CD4-positive, CD25-positive, alpha-beta regulatory T cell (primary cell): ENCODE results near the gene CAMSAP1. TPM values are rescaled to one million over a fixed set of nuclear protein-coding genes. Genes with fewer than 3 reads are reported as not detected.

Experiments
- ATAC-seq, 2 donors: fragments of 150-1000 bp; cut with Tn5 transposase; one replicate each; pipeline ENCODE4 v1.10.0; 2021; ENCODE audit warnings: low read depth in 2 of 2, moderate number of reproducible peaks in 2 of 2, moderate library complexity in 1 of 2
- DNase-seq, 3 donors: peaks; one replicate each; pipeline versions ENCODE4 v3.0.0 to v3.0.0-alpha.2; 2012 to 2022; ENCODE audit warnings: mixed read lengths in 1 of 3
- H3K27ac ChIP-seq: one replicate; pipeline ENCODE4 v1.7.0; 2013; ENCODE audit warnings: mild to moderate bottlenecking, low read length; ENCODE audit not compliant: insufficient read depth, poor library complexity, severe bottlenecking
- H3K27me3 ChIP-seq: one replicate; pipeline ENCODE4 v1.7.0; 2013; ENCODE audit warnings: low read length; ENCODE audit not compliant: control insufficient read depth, insufficient read depth
- H3K36me3 ChIP-seq: one replicate; pipeline ENCODE4 v1.7.0; 2013; ENCODE audit warnings: mild to moderate bottlenecking, low read length, moderate library complexity; ENCODE audit not compliant: control insufficient read depth, insufficient read depth
- H3K4me1 ChIP-seq: 2 replicates; pipeline ENCODE4 v1.7.0; 2013; ENCODE audit warnings: mild to moderate bottlenecking, low read length; ENCODE audit not compliant: insufficient read depth, control insufficient read depth, poor library complexity, severe bottlenecking
- H3K4me3 ChIP-seq: one replicate; pipeline ENCODE4 v1.7.0; 2013; ENCODE audit warnings: low read depth, mild to moderate bottlenecking, low read length, moderate library complexity
- H3K9me3 ChIP-seq, 2 experiments: 1 replicate in 1 of 2; 2 replicates in 1 of 2; pipeline ENCODE4 v1.7.0; 2013; ENCODE audit warnings: low read length in 2 of 2, mild to moderate bottlenecking in 1 of 2, moderate library complexity in 1 of 2; ENCODE audit not compliant: control insufficient read depth in 2 of 2
- H3K27ac Mint-ChIP-seq, 3 donors: one replicate each; pipeline ENCODE4 v1.8.0; 2020 to 2022; ENCODE audit warnings: mild to moderate bottlenecking in 3 of 3, mixed read lengths in 3 of 3, moderate library complexity in 2 of 3
- H3K27me3 Mint-ChIP-seq: one replicate; pipeline ENCODE4 v1.8.0; 2022; ENCODE audit warnings: mild to moderate bottlenecking, mixed read lengths
- H3K36me3 Mint-ChIP-seq: one replicate; pipeline ENCODE4 v1.8.0; 2020; ENCODE audit warnings: mixed read lengths
- H3K4me1 Mint-ChIP-seq, 4 donors: one replicate each; pipeline ENCODE4 v1.8.0; 2020 to 2022; ENCODE audit warnings: mixed read lengths in 4 of 4, mild to moderate bottlenecking in 1 of 4
- H3K4me3 Mint-ChIP-seq, 4 donors: one replicate each; pipeline ENCODE4 v1.8.0; 2020 to 2022; ENCODE audit warnings: mild to moderate bottlenecking in 4 of 4, mixed read lengths in 4 of 4, moderate library complexity in 3 of 4
- H3K9me3 Mint-ChIP-seq, 7 donors: one replicate each; pipeline ENCODE4 v1.8.0; 2020 to 2022; ENCODE audit warnings: mixed read lengths in 7 of 7, mild to moderate bottlenecking in 3 of 7, moderate library complexity in 2 of 7
- polyA plus RNA-seq, 4 donors: library from polyadenylated mRNA; unstranded; fragments of 300-500 nt; fragmentation: Illumina TruSeq; gene quantifications; one replicate each; pipeline ENCODE4 v1.2.3, GENCODE V29; 2021
- total RNA-seq: library from RNA; stranded (reverse); gene quantifications from one replicate; pipeline ENCODE4 v1.2.3, GENCODE V29; 2022

The CAMSAP1 gene
- total and polyA plus RNA-seq, 5 donors from 2014 or later: 0.67 to 31.6 (median 2.0) TPM

DNA sequence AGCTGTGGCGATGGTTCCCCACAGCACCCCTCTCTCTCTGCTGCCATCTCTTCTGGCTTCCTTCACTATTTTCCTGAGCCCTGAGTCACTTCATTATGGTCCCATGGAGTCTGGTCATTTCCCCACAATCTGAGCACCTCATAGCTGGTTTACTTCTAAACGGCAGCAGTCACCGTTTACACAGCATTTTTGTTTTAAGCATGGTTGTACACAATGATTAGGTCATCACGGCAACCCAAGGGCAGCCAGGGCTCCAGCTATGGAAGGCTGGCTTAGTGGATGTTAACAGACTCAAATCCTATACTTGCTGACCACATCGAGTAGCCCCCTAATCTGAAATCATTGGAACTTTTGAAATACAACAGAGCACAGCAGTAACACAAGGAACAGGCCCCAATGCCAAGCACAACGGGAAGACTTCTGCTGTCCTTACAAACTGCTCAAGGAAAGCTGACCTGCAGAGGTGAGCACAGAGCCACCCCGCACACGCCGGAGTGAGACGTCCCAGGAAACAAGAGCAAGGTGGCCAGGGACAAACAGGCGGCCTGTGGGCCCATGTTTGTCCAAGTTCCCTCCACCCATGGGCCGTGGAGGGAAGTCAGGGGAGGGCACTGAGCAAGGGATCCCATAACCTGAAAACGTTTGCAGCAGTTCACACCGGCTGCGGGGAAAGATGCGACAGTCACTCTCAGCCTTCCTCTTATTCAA lies 22.9 kb downstream of the CAMSAP1 start:
- H3K4me1 ChIP-seq: peaks cover 57% of the 10 kb centered on the region
- Mint-ChIP-seq H3K36me3 (no peaks in the 10 kb centered on the region), H3K4me1 (peaks cover 16 to 69% (median 54%) of the 10 kb centered on the region in 4 donors), H3K27ac (peak overlapping the region in 2 of 3 donors; percentile 89 to 91), H3K9me3 (no peaks in the 10 kb centered on the region), H3K27me3 (no peaks in the 10 kb centered on the region), H3K4me3 (peak overlapping the region in 2 of 4 donors; percentile 40 to 55)
- no peaks in the 10 kb centered on the region for H3K27me3 ChIP-seq
- ATAC-seq: no peak
- no peak for DNase-seq
- no peak overlapping the region for H3K4me3 ChIP-seq
- peaks cover 22% of the 10 kb centered on the region for H3K36me3 ChIP-seq
- H3K27ac ChIP-seq: no peak overlapping the region
- no peaks in the 10 kb centered on the region for H3K9me3 ChIP-seq

DNA sequence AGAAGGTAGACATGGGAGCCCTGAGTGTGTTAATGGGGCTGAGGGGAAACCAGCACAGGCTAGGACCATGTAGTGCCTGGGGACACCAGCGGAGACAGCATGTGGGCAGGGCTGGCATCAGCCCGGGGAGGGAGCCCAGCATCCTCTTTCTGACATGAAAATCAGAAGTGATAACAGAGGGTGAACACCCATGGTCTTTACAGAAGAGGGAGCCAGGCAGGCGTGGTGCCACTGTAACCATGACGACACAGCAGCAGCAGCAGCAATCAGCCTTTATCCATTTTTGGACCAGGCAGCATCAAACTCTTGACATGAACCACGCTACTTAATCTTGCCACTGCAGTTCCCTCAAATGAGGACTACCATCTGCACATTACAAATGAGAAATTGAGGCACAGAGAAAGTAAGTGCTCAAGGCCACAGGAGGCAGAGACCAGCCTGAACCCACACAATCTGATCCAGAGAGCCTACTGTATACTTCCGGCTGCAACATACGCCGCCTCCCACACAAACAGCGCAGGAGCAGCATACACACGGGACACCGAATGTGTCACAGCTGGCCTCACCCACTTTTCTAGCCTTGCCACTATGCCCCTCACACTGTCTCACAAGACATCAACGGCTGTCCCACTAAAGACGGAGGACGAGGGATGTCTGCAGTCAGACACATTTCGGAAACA lies 23.8 kb downstream of the CAMSAP1 start:
- Histone ChIP-seq H3K27ac (no peak overlapping the region), H3K9me3 (no peaks in the 10 kb centered on the region), H3K27me3 (no peaks in the 10 kb centered on the region), H3K36me3 (peaks cover 23% of the 10 kb centered on the region), H3K4me1 (peaks cover 53% of the 10 kb centered on the region), H3K4me3 (no peak overlapping the region)
- no peak for ATAC-seq
- Mint-ChIP-seq H3K36me3 (no peaks in the 10 kb centered on the region), H3K4me3 (peak overlapping the region in 1 of 4 donors; percentile 76), H3K9me3 (no peaks in the 10 kb centered on the region), H3K27ac (peak overlapping the region in 2 of 3 donors; percentile 89 to 91), H3K27me3 (no peaks in the 10 kb centered on the region), H3K4me1 (peaks cover 16 to 64% (median 52%) of the 10 kb centered on the region in 4 donors)
- DNase-seq: no peak

DNA sequence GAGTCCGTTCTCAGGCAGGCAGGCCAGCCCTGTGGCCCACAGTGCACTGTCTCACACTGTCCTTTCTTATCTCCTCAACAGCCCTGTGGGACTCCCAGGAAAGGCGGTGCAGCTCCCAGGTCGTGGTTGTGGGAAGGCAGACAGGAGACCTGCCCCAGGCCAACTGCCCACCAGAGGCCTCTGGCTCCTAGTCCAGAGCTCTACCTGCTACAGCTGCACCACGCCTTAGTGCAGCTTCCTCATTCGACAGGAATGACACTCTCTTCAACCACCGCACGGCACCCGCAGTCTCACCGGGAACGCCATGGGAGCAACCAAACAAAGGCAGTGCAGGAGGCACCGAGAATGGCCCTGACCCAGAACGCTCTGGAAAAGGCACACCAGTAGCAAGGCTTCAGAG lies 25.3 kb downstream of the CAMSAP1 start:
- H3K27ac Mint-ChIP-seq: peak overlapping the region in 1 of 3 donors; percentile 38
- Histone ChIP-seq H3K36me3 (peaks cover 27% of the 10 kb centered on the region), H3K4me3 (no peak overlapping the region), H3K27ac (no peak overlapping the region), H3K4me1 (peaks cover 38% of the 10 kb centered on the region), H3K9me3 (no peaks in the 10 kb centered on the region), H3K27me3 (no peaks in the 10 kb centered on the region)
- no peak overlapping the region for H3K4me3 Mint-ChIP-seq
- H3K27me3 Mint-ChIP-seq: no peaks in the 10 kb centered on the region
- no peaks in the 10 kb centered on the region for H3K9me3 Mint-ChIP-seq
- DNase-seq (no peak), ATAC-seq (no peak)
- peaks cover 7 to 60% (median 41%) of the 10 kb centered on the region in 4 donors for H3K4me1 Mint-ChIP-seq
- H3K36me3 Mint-ChIP-seq: peaks cover under 1% of the 10 kb centered on the region

DNA sequence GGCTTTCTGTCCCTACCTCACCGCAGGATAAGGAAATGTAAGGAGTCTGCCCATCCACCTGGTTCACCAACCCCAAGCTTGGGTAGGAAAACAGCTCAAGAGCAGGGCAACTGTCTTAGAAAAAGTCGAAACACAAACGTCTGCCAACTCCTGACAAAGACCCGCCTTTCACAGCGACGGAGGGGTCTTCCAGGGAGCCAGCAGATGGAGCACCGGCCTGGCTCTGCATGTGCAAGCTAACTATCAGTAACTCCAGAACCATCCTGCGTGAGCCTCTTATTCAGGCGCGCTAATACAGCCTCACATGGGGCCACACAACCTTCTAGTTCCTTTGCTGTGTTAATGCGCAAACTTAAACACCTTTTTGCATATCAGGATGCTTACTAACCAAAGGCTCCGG lies 26.9 kb downstream of the CAMSAP1 start:
- no peaks in the 10 kb centered on the region for H3K9me3 Mint-ChIP-seq
- no peak overlapping the region for H3K4me3 Mint-ChIP-seq
- DNase-seq (no peak), ATAC-seq (no peak)
- H3K27me3 Mint-ChIP-seq: no peaks in the 10 kb centered on the region
- peaks cover 6 to 53% (median 33%) of the 10 kb centered on the region in 4 donors for H3K4me1 Mint-ChIP-seq
- H3K9me3 ChIP-seq: no peaks in the 10 kb centered on the region
- H3K36me3 ChIP-seq: peaks cover 27% of the 10 kb centered on the region
- no peak overlapping the region for H3K4me3 ChIP-seq
- no peaks in the 10 kb centered on the region for H3K27me3 ChIP-seq
- H3K36me3 Mint-ChIP-seq: peaks cover 6% of the 10 kb centered on the region
- H3K4me1 ChIP-seq: peaks cover 22% of the 10 kb centered on the region
- no peak overlapping the region for H3K27ac Mint-ChIP-seq
- no peak overlapping the region for H3K27ac ChIP-seq

GRCh38 chr9:135879619-135880018 lies 27.7 kb downstream of the CAMSAP1 start:
- DNase-seq (no peak), ATAC-seq (no peak)
- Mint-ChIP-seq H3K4me1 (peaks cover 6 to 48% (median 32%) of the 10 kb centered on the region in 4 donors), H3K27me3 (no peaks in the 10 kb centered on the region), H3K4me3 (peak overlapping the region in 1 of 4 donors; percentile 21), H3K9me3 (no peaks in the 10 kb centered on the region), H3K27ac (no peak overlapping the region), H3K36me3 (peaks cover 6% of the 10 kb centered on the region)
- Histone ChIP-seq H3K36me3 (peaks cover 27% of the 10 kb centered on the region), H3K27ac (no peak overlapping the region), H3K4me3 (no peak overlapping the region), H3K9me3 (no peaks in the 10 kb centered on the region), H3K27me3 (no peaks in the 10 kb centered on the region), H3K4me1 (peaks cover 14% of the 10 kb centered on the region)

DNA sequence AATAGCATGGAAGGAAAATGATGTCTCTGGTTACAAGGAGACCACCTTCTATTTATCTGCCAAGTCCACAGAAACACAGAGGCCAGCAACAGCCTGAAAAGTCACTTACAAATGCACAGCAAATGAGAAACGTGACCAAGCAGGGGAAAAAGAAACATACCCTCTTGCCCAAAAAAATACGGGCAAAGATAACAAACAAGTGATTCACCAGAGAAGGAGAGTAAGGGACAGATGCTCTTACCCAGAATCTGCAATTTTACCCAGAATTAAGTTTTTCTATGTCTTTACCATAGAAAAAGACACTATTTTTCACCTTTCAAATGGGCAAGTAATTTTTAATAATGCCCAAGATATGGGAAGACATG lies 28.1 kb downstream of the CAMSAP1 start:
- no peaks in the 10 kb centered on the region for H3K9me3 ChIP-seq
- H3K9me3 Mint-ChIP-seq: no peaks in the 10 kb centered on the region
- H3K4me1 ChIP-seq: peaks cover 10% of the 10 kb centered on the region

GRCh38 chr9:135878528-135879236 lies 28.7 kb downstream of the CAMSAP1 start:
- H3K4me1 ChIP-seq: peaks cover 5% of the 10 kb centered on the region
- H3K27ac ChIP-seq: no peak overlapping the region
- Mint-ChIP-seq H3K4me1 (peaks cover 4 to 39% (median 27%) of the 10 kb centered on the region in 4 donors), H3K36me3 (peaks cover 6% of the 10 kb centered on the region), H3K27ac (no peak overlapping the region), H3K9me3 (peaks cover 0 to under 1% (median 0%) of the 10 kb centered on the region in 7 donors), H3K27me3 (no peaks in the 10 kb centered on the region), H3K4me3 (no peak overlapping the region)
- H3K36me3 ChIP-seq: peaks cover 27% of the 10 kb centered on the region
- no peak overlapping the region for H3K4me3 ChIP-seq
- H3K27me3 ChIP-seq: no peaks in the 10 kb centered on the region
- DNase-seq: no peak
- no peaks in the 10 kb centered on the region for H3K9me3 ChIP-seq
- ATAC-seq: no peak

More for the DNA sequence above, 28.1 kb downstream of the CAMSAP1 start:
- Histone ChIP-seq H3K27me3 (no peaks in the 10 kb centered on the region), H3K36me3 (peaks cover 27% of the 10 kb centered on the region), H3K4me3 (no peak overlapping the region), H3K27ac (no peak overlapping the region)
- Mint-ChIP-seq H3K4me1 (peaks cover 3 to 44% (median 29%) of the 10 kb centered on the region in 4 donors), H3K27me3 (no peaks in the 10 kb centered on the region), H3K4me3 (peak overlapping the region in 1 of 4 donors; percentile 21), H3K36me3 (peaks cover 6% of the 10 kb centered on the region), H3K27ac (no peak overlapping the region)
- ATAC-seq (no peak), DNase-seq (no peak)
